Nephron (organoid): ENCODE results near the gene PACSIN2.

Experiments used
- H3K27ac Mint-ChIP-seq, 3 experiments: 2 replicates each; pipeline ENCODE4 v1.8.0; 2020; ENCODE audit warnings: mixed read lengths in 3 of 3, mild to moderate bottlenecking in 2 of 3, moderate library complexity in 1 of 3
- H3K27me3 Mint-ChIP-seq: 2 replicates; pipeline ENCODE4 v1.8.0; 2021; ENCODE audit warnings: low read depth, mild to moderate bottlenecking, moderate library complexity, mixed read lengths
- H3K36me3 Mint-ChIP-seq: 2 replicates; pipeline ENCODE4 v1.8.0; 2020; ENCODE audit warnings: low read depth, mixed read lengths
- H3K4me1 Mint-ChIP-seq: 2 replicates; pipeline ENCODE4 v1.8.0; 2020; ENCODE audit warnings: mixed read lengths
- H3K4me3 Mint-ChIP-seq, 3 experiments: 2 replicates each; pipeline ENCODE4 v1.8.0; 2020; ENCODE audit warnings: mild to moderate bottlenecking in 3 of 3, mixed read lengths in 3 of 3, moderate library complexity in 2 of 3
- H3K9me3 Mint-ChIP-seq: 2 replicates; pipeline ENCODE4 v1.8.0; 2020; ENCODE audit warnings: mixed read lengths
- TF ChIP-seq, protein P1 (sequence below), 3 experiments: fragments of 200-600 bp; sonication (generic); IDR thresholded peaks; one replicate each; pipeline ENCODE4 v1.5.0; 2021; ENCODE audit warnings: antibody characterized with exemption in 3 of 3; ENCODE audit not compliant: unreplicated experiment in 3 of 3

The PACSIN2 gene

DNA sequence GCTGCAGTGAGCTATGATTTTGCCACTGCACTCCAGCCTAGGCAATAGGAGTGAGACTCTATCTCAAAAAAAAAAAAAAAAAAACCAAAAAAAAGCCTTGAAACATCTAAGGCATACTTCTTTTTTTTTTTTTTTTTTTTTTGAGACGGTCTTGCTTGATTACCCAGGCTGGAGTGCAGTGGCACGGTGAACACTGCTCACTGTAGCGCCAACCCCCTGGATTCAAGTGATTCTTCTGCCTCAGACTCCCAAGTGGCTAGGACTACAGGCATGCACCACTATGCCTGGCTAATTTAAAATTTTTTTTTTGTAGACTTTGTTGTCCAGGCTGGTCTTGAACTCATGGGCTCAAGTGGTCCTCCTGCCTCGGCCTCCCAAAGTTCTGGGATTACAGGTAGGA lies 177.4 kb downstream of the PACSIN2 start:
- Mint-ChIP-seq H3K27me3 (no peaks in the 10 kb centered on the region), H3K27ac (no peak overlapping the region), H3K9me3 (no peaks in the 10 kb centered on the region), H3K4me1 (no peaks in the 10 kb centered on the region), H3K4me3 (no peak overlapping the region), H3K36me3 (peaks cover 54% of the 10 kb centered on the region)
- TF ChIP-seq, protein P1, sequence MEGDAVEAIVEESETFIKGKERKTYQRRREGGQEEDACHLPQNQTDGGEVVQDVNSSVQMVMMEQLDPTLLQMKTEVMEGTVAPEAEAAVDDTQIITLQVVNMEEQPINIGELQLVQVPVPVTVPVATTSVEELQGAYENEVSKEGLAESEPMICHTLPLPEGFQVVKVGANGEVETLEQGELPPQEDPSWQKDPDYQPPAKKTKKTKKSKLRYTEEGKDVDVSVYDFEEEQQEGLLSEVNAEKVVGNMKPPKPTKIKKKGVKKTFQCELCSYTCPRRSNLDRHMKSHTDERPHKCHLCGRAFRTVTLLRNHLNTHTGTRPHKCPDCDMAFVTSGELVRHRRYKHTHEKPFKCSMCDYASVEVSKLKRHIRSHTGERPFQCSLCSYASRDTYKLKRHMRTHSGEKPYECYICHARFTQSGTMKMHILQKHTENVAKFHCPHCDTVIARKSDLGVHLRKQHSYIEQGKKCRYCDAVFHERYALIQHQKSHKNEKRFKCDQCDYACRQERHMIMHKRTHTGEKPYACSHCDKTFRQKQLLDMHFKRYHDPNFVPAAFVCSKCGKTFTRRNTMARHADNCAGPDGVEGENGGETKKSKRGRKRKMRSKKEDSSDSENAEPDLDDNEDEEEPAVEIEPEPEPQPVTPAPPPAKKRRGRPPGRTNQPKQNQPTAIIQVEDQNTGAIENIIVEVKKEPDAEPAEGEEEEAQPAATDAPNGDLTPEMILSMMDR (IDR thresholded peaks at IDR 0.05; ENCODE audit: unreplicated experiment in 3 of 3) = no peak

DNA sequence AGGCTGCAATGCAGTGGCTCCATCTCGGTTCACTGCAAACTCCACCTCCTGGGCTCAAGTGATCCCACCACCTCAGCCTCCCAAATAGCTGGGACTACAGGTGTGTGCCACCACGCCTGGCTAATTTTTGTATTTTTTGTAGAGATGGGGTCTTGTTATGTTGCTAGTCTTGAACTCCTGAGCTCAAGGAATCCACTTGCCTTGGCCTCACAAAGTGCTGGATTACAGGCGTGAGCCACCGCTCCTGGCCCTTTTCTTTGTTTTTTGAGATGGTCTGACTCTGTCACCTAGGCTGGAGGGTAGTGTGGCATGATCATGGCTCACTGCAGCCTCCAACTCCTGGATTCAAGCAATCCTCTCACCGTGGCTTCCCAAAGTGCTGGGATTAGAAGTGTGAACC lies 178.9 kb downstream of the PACSIN2 start:
- Mint-ChIP-seq H3K4me1 (no peaks in the 10 kb centered on the region), H3K4me3 (no peak overlapping the region), H3K36me3 (peaks cover 55% of the 10 kb centered on the region), H3K9me3 (no peaks in the 10 kb centered on the region), H3K27ac (no peak overlapping the region), H3K27me3 (no peaks in the 10 kb centered on the region)
- TF ChIP-seq, protein P1 (IDR thresholded peaks at IDR 0.05; ENCODE audit: unreplicated experiment in 3 of 3) = no peak

DNA sequence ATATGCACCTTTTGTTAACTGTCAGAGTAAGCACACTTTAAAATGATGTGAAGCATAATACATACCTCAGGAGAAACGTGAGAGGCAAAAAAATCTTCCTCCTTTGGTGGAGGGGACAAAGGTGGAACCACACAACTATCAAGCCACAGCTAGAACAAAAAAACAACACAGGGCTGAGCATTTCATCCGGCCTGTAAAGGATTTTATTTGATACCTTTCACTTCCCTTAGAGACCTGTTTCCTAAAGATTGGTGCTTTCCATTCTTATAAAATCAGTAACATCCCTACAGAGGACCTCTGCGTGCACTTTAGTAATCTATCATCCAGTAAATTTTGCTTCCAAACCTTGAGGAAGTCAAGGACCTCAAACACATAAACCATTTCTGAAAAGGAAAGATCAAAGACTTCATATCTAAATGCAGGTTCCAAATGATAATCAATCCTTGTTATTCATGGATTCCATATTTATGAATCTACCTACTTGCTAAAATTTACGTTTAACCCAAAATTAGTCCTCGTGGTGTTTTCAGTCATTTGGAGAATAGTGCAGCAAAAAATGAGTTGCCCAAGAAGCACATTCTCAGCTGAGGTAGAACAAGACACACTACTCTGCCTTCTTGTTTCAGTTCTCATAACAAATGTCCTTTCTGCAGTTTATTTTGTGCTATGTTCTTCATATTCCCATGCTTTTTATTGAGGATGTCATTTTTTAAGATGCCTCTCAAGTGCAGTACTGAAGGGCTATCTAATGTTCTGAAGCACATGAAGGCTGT lies 180.6 kb downstream of the PACSIN2 start:
- H3K27ac Mint-ChIP-seq = no peak overlapping the region
- H3K4me3 Mint-ChIP-seq = no peak overlapping the region
- H3K4me1 Mint-ChIP-seq = no peaks in the 10 kb centered on the region
- H3K27me3 Mint-ChIP-seq = no peaks in the 10 kb centered on the region
- no peaks in the 10 kb centered on the region for H3K9me3 Mint-ChIP-seq
- TF ChIP-seq, protein P1 (IDR thresholded peaks at IDR 0.05; ENCODE audit: unreplicated experiment in 3 of 3) = no peak
- peaks cover 52% of the 10 kb centered on the region for H3K36me3 Mint-ChIP-seq

DNA sequence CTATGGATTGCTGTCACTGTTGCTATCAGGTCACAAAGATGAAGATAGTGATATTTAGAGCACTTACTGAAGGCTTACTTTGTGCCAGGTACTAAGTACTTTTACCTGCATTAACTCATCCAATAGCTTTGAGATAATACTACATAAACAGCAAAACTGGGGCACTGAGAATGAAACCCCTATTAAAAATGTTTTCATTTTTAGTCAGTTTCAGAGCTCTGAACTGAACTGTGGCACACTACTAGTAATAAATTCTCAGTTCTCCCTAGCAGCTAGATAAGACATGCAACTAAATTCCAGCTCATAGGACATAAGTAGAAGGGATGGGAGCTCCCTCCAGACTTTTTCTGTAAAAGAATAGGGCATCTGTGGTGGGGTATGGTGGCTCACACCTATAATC lies 181.8 kb downstream of the PACSIN2 start:
- H3K4me1 Mint-ChIP-seq = no peaks in the 10 kb centered on the region
- H3K4me3 Mint-ChIP-seq = no peak overlapping the region
- no peaks in the 10 kb centered on the region for H3K9me3 Mint-ChIP-seq
- no peaks in the 10 kb centered on the region for H3K27me3 Mint-ChIP-seq
- H3K27ac Mint-ChIP-seq = no peak overlapping the region
- TF ChIP-seq, protein P1 (IDR thresholded peaks at IDR 0.05; ENCODE audit: unreplicated experiment in 3 of 3) = no peak
- H3K36me3 Mint-ChIP-seq = peaks cover 56% of the 10 kb centered on the region

DNA sequence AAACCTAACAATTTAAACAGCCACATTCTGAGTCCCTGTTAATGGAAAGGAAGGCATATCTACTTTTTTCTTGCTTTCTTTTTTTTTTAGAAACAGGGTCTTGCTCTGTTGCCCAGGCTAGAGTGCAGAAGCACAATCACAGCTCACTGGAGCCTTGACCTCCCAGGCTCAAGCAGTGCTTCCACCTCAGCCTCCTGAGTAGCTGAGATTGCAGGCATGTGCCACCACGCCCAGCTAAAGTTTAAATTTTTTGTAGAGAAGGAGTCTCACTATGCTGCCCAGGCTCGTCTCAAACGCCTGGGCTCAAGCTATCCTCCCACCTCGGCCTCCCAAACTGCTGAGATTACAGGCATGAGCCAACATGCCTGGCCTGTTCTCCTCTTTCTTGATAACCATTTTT lies 183.2 kb downstream of the PACSIN2 start:
- H3K4me3 Mint-ChIP-seq = no peak overlapping the region

More for the DNA sequence above, 183.2 kb downstream of the PACSIN2 start:
- H3K27me3 Mint-ChIP-seq = no peaks in the 10 kb centered on the region
- H3K9me3 Mint-ChIP-seq = no peaks in the 10 kb centered on the region
- H3K36me3 Mint-ChIP-seq = peaks cover 61% of the 10 kb centered on the region
- H3K27ac Mint-ChIP-seq = no peak overlapping the region
- TF ChIP-seq, protein P1 (IDR thresholded peaks at IDR 0.05; ENCODE audit: unreplicated experiment in 3 of 3) = no peak
- no peaks in the 10 kb centered on the region for H3K4me1 Mint-ChIP-seq
